ENCODE results near the gene GMDS.

Gene GMDS

DNA sequence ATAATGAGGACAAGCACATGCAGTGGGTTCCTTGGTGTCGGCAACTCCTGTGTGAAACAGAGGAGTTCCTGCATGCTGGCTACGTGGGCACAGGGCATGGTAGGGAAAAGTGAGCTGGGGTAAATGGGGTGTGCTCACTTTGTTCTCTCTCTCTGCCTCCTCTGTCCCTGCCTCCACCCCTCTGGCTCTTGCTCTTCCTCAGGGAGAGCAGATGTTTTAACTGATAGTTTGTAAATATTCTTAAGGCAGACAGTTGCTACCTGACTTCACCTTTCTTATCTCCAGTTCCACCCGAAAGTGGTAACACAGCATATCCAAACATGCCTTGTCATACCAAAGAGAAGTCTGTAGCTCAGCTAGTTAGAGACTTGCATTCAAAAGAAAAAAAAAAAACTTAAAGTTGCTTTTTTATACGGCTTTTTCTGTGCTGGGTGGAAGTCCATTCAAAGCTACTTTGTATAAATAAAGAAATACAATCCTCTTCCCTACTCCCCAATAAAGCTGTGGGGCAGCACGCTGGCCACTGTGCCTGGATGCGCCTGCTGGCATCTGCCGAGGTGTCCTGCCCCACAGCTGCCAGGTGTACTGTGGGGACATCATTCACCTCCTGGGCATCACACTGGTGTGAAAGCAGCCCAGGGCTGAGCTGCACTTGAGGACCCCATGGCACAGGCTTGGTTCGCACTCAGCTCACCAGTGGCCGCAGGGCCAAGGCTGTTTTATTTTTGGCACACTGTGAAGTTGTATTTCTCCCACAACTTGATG is 542.1 kb downstream of the GMDS start:
- no peak overlapping the region for H3K4ac ChIP-seq (ENCODE audit: low read depth, low read length)
- DNase-seq, result peak in 1 of 2 donors; percentile 52
- no peak overlapping the region for H3K4me2 ChIP-seq (ENCODE audit: low read length)
- H3K4me1 ChIP-seq (ENCODE audit: control insufficient read depth in 1 of 2, insufficient read depth in 2 of 2, low read length in 2 of 2), result no peaks in the 10 kb centered on the region
- no peak overlapping the region for H4K12ac ChIP-seq (ENCODE audit: low read depth, low read length)
- H3K79me2 ChIP-seq (ENCODE audit: control insufficient read depth, insufficient read depth, low read length, poor library complexity), result no peaks in the 10 kb centered on the region
- no peak overlapping the region for H2BK5ac ChIP-seq (ENCODE audit: low read depth, low read length, poor library complexity)
- no peak overlapping the region for H4K91ac ChIP-seq (ENCODE audit: low read depth, low read length)
- no peak overlapping the region for H3K9ac ChIP-seq (ENCODE audit: low read length)
- no peak overlapping the region for H2BK12ac ChIP-seq (ENCODE audit: low read length)
- H3K14ac ChIP-seq (ENCODE audit: low read length), result no peak overlapping the region
- H3K18ac ChIP-seq (ENCODE audit: low read length), result no peak overlapping the region
- H2BK120ac ChIP-seq (ENCODE audit: insufficient read depth, low read length, poor library complexity), result no peak overlapping the region
- H3K9me3 ChIP-seq (ENCODE audit: insufficient read depth, low read depth, low read length), result peaks cover 5% of the 10 kb centered on the region
- H3K79me1 ChIP-seq (ENCODE audit: low read length), result no peaks in the 10 kb centered on the region
- no peak overlapping the region for H2AK5ac ChIP-seq (ENCODE audit: low read length)
- H4K8ac ChIP-seq (ENCODE audit: low read depth, low read length), result no peak overlapping the region
- WGBS (ENCODE audit: extremely low coverage, insufficient coverage, insufficient read length), result no CpG with 5 or more reads among the region's 9 CpGs
- H3K27ac ChIP-seq (ENCODE audit: low read depth, low read length), result no peak overlapping the region
- no peak overlapping the region for H3K4me3 ChIP-seq (ENCODE audit: low read depth, low read length)
- no peak overlapping the region for H2AFZ ChIP-seq (ENCODE audit: insufficient read depth, low read length, poor library complexity)
- no peaks in the 10 kb centered on the region for H3K36me3 ChIP-seq (ENCODE audit: control insufficient read depth in 1 of 2, insufficient read depth in 2 of 2, low read length in 2 of 2)
- no peaks in the 10 kb centered on the region for H3K27me3 ChIP-seq (ENCODE audit: insufficient read depth, low read length)
- H3K23ac ChIP-seq (ENCODE audit: low read length), result no peak overlapping the region

DNA sequence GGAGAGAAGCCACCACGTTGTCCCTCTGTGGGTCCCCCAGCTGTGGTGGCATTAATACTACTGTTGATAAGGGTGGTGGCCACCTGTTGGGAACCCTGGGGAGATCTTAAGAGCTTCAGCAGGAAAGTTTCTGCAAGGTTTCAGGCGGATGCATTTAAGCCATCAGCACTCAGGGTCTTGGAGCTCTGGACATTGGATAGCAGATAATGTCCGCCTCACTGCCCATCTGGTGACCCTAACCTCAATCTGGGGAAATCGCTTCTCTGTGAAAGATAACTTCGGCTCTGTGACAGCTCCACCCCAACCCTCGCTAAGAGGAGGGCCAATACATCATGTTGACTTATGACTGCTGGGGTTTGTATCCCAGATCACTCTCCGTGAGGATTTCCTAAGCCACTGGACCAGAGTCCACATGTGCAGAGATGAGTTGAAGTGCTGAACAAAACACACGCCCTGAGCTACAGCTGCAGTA is 542.8 kb downstream of the GMDS start:
- Histone ChIP-seq H2BK120ac (ENCODE audit: insufficient read depth, low read length, poor library complexity) (no peak overlapping the region), H4K12ac (ENCODE audit: low read depth, low read length) (no peak overlapping the region), H3K18ac (ENCODE audit: low read length) (no peak overlapping the region), H3K9ac (ENCODE audit: low read length) (no peak overlapping the region), H3K4me3 (ENCODE audit: low read depth, low read length) (no peak overlapping the region), H3K23ac (ENCODE audit: low read length) (no peak overlapping the region), H3K79me2 (ENCODE audit: control insufficient read depth, insufficient read depth, low read length, poor library complexity) (no peaks in the 10 kb centered on the region), H3K9me3 (ENCODE audit: insufficient read depth, low read depth, low read length) (peaks cover 5% of the 10 kb centered on the region), H3K4me1 (ENCODE audit: control insufficient read depth in 1 of 2, insufficient read depth in 2 of 2, low read length in 2 of 2) (no peaks in the 10 kb centered on the region), H4K91ac (ENCODE audit: low read depth, low read length) (no peak overlapping the region), H3K79me1 (ENCODE audit: low read length) (no peaks in the 10 kb centered on the region), H2BK5ac (ENCODE audit: low read depth, low read length, poor library complexity) (no peak overlapping the region), H3K14ac (ENCODE audit: low read length) (no peak overlapping the region), H3K4ac (ENCODE audit: low read depth, low read length) (no peak overlapping the region), H2AFZ (ENCODE audit: insufficient read depth, low read length, poor library complexity) (no peak overlapping the region), H3K36me3 (ENCODE audit: control insufficient read depth in 1 of 2, insufficient read depth in 2 of 2, low read length in 2 of 2) (no peaks in the 10 kb centered on the region), H3K4me2 (ENCODE audit: low read length) (no peak overlapping the region), H4K8ac (ENCODE audit: low read depth, low read length) (no peak overlapping the region), H3K27ac (ENCODE audit: low read depth, low read length) (no peak overlapping the region), H2BK12ac (ENCODE audit: low read length) (no peak overlapping the region), H2AK5ac (ENCODE audit: low read length) (no peak overlapping the region), H3K27me3 (ENCODE audit: insufficient read depth, low read length) (no peaks in the 10 kb centered on the region)
- no peak for DNase-seq
- WGBS (ENCODE audit: extremely low coverage, insufficient coverage, insufficient read length), result no CpG with 5 or more reads among the region's 8 CpGs

DNA sequence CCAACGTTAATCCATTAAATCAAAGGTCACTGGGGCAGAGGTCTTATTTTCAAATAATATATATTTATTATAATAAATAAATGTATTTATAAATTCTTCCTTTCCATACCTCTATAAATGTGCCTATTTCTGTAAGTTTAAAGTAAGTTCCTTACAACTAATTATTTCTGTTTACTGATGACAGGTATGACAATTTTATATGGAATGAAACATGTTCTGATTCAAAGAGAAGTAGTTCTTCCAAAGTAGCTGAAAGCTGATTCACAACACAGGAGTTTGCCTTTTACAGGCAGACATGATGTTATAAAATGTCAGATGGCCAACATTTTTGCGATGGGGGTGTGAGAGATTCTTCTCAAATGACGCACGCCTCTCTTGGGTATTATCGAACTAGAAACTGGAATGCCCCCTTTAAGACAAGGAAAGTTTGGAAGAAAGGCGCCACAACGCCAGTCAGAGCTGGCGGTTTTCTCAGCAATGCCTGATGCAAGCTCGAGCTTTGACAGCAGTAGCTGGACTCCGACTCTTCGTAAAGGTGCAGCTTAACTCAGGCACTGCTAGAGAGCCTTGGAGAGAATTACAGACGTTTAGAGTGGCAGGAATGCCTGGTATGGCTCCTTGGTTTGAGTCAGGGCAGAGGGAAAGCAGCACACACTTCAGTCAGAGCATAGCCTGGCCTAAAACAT is 543.6 kb downstream of the GMDS start:
- Histone ChIP-seq H3K14ac (ENCODE audit: low read length) (no peak overlapping the region), H4K8ac (ENCODE audit: low read depth, low read length) (no peak overlapping the region), H2BK5ac (ENCODE audit: low read depth, low read length, poor library complexity) (no peak overlapping the region), H3K9me3 (ENCODE audit: insufficient read depth, low read depth, low read length) (peaks cover 5% of the 10 kb centered on the region), H3K4me2 (ENCODE audit: low read length) (no peak overlapping the region), H2BK120ac (ENCODE audit: insufficient read depth, low read length, poor library complexity) (no peak overlapping the region), H3K27ac (ENCODE audit: low read depth, low read length) (no peak overlapping the region), H3K23ac (ENCODE audit: low read length) (no peak overlapping the region), H3K9ac (ENCODE audit: low read length) (no peak overlapping the region), H2AFZ (ENCODE audit: insufficient read depth, low read length, poor library complexity) (no peak overlapping the region), H3K36me3 (ENCODE audit: control insufficient read depth in 1 of 2, insufficient read depth in 2 of 2, low read length in 2 of 2) (no peaks in the 10 kb centered on the region), H3K4me1 (ENCODE audit: control insufficient read depth in 1 of 2, insufficient read depth in 2 of 2, low read length in 2 of 2) (no peaks in the 10 kb centered on the region), H3K4ac (ENCODE audit: low read depth, low read length) (no peak overlapping the region), H3K18ac (ENCODE audit: low read length) (no peak overlapping the region), H3K79me1 (ENCODE audit: low read length) (no peaks in the 10 kb centered on the region), H2AK5ac (ENCODE audit: low read length) (no peak overlapping the region), H3K79me2 (ENCODE audit: control insufficient read depth, insufficient read depth, low read length, poor library complexity) (no peaks in the 10 kb centered on the region), H3K27me3 (ENCODE audit: insufficient read depth, low read length) (no peaks in the 10 kb centered on the region), H4K12ac (ENCODE audit: low read depth, low read length) (no peak overlapping the region), H3K4me3 (ENCODE audit: low read depth, low read length) (no peak overlapping the region), H4K91ac (ENCODE audit: low read depth, low read length) (no peak overlapping the region), H2BK12ac (ENCODE audit: low read length) (no peak overlapping the region)
- no CpG with 5 or more reads among the region's 12 CpGs for WGBS (ENCODE audit: extremely low coverage, insufficient coverage, insufficient read length)
- peak; percentile 92 to 94 for DNase-seq

DNA sequence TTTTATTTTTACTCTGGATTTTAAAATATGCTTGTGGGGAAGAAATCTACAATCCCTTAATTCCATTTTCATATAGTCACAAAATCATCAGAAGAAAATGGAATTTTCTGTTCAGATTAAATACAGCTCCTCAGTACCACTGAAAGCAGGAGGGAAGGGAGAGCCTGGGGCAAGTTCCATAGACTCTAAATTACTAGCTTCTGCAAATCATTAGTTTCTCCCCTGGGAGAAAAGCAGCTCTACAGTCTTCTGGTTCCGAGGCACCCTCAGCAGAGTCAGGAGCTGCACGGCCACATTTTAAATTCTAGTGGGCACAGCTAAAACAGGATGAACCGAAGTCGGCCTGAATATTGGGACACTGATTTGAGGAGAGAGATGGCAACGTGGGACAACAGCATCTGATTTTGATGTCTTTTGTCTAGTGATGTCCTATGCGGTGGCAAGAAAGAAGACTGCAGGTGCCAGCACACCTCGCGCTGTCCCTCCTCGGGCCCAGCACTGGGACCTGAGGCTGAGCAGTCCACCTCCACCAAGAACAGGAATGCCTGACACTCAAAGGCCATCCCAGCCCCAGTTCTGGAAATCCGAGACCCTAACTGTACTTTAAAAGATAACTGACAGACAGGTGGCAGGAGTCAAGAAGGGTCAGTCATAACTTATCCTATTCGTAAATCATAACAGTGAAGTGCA is 545.0 kb downstream of the GMDS start:
- no peak overlapping the region for H3K27ac ChIP-seq (ENCODE audit: low read depth, low read length)
- H2BK120ac ChIP-seq (ENCODE audit: insufficient read depth, low read length, poor library complexity), result no peak overlapping the region
- H2AK5ac ChIP-seq (ENCODE audit: low read length), result no peak overlapping the region
- H4K91ac ChIP-seq (ENCODE audit: low read depth, low read length), result no peak overlapping the region
- H3K14ac ChIP-seq (ENCODE audit: low read length), result no peak overlapping the region
- no peak overlapping the region for H2AFZ ChIP-seq (ENCODE audit: insufficient read depth, low read length, poor library complexity)
- H4K8ac ChIP-seq (ENCODE audit: low read depth, low read length), result no peak overlapping the region
- no peak overlapping the region for H2BK5ac ChIP-seq (ENCODE audit: low read depth, low read length, poor library complexity)
- H3K4me1 ChIP-seq (ENCODE audit: control insufficient read depth in 1 of 2, insufficient read depth in 2 of 2, low read length in 2 of 2), result no peaks in the 10 kb centered on the region
- peak overlapping the region; percentile 23 for H3K9ac ChIP-seq (ENCODE audit: low read length)
- H3K4ac ChIP-seq (ENCODE audit: low read depth, low read length), result no peak overlapping the region
- no peak overlapping the region for H3K23ac ChIP-seq (ENCODE audit: low read length)
- H3K79me2 ChIP-seq (ENCODE audit: control insufficient read depth, insufficient read depth, low read length, poor library complexity), result no peaks in the 10 kb centered on the region
- no peaks in the 10 kb centered on the region for H3K27me3 ChIP-seq (ENCODE audit: insufficient read depth, low read length)
- no peak for DNase-seq
- no peak overlapping the region for H2BK12ac ChIP-seq (ENCODE audit: low read length)
- H3K4me2 ChIP-seq (ENCODE audit: low read length), result no peak overlapping the region
- H3K79me1 ChIP-seq (ENCODE audit: low read length), result no peaks in the 10 kb centered on the region
- WGBS (ENCODE audit: extremely low coverage, insufficient coverage, insufficient read length), result no CpG with 5 or more reads among the region's 11 CpGs
- no peak overlapping the region for H3K18ac ChIP-seq (ENCODE audit: low read length)
- H3K9me3 ChIP-seq (ENCODE audit: insufficient read depth, low read depth, low read length), result peaks cover 5% of the 10 kb centered on the region
- no peak overlapping the region for H4K12ac ChIP-seq (ENCODE audit: low read depth, low read length)
- H3K36me3 ChIP-seq (ENCODE audit: control insufficient read depth in 1 of 2, insufficient read depth in 2 of 2, low read length in 2 of 2), result no peaks in the 10 kb centered on the region
- H3K4me3 ChIP-seq (ENCODE audit: low read depth, low read length), result no peak overlapping the region
